Activated CD4-positive, alpha-beta T cell treated with anti-CD3 and anti-CD28 coated beads for 36 hours (primary cell): Measurements from ENCODE around the gene BRINP2. TPM values are rescaled to one million over a fixed set of nuclear protein-coding genes. Genes with fewer than 3 reads are reported as not detected.

Experiments used
- ATAC-seq: fragments of 200-7000 bp; cut with Tn5 transposase; one replicate; pipeline ENCODE4 v1.10.0; 2021; ENCODE audit warnings: mild to moderate bottlenecking, moderate library complexity
- CTCF ChIA-PET: fragments of 350-600 bp; sonication (Branson Sonifier 250); formaldehyde crosslinking; loops from one replicate; lab custom pipeline; 2021; ENCODE audit warnings: antibody characterized with exemption; lab: Charles Lee
- POLR2A ChIA-PET: fragments of 350-600 bp; sonication (Branson Sonifier 250); formaldehyde crosslinking; loops from one replicate; lab custom pipeline; 2021; ENCODE audit warnings: antibody characterized with exemption, inconsistent platforms; lab: Charles Lee
- DNase-seq: peaks from one replicate; pipeline ENCODE4 v3.0.0-alpha.2; 2020
- H3K27ac Mint-ChIP-seq: one replicate; pipeline ENCODE4 v1.8.0; 2021; ENCODE audit warnings: mixed read lengths
- H3K27me3 Mint-ChIP-seq: one replicate; pipeline ENCODE4 v1.8.0; 2021; ENCODE audit warnings: mixed read lengths
- H3K36me3 Mint-ChIP-seq: one replicate; pipeline ENCODE4 v1.8.0; 2021; ENCODE audit warnings: low read depth, mixed read lengths
- H3K4me1 Mint-ChIP-seq: one replicate; pipeline ENCODE4 v1.8.0; 2021; ENCODE audit warnings: mixed read lengths
- H3K4me3 Mint-ChIP-seq: one replicate; pipeline ENCODE4 v1.8.0; 2021; ENCODE audit warnings: mild to moderate bottlenecking, moderate library complexity, mixed read lengths
- H3K9me3 Mint-ChIP-seq: one replicate; pipeline ENCODE4 v1.8.0; 2021; ENCODE audit warnings: low read depth, mixed read lengths
- intact Hi-C, 2 experiments: fragments of 100-400 bp; cut with DNase I in 1 of 2; cut with micrococcal nuclease in 1 of 2; formaldehyde crosslinking; loops; one replicate each; pipeline versions ENCODE4 v1.14.2 to v1.15.1; 2022 to 2024; cut with DNase I, micrococcal nuclease
- total RNA-seq, 2 experiments: library from RNA; stranded (reverse); gene quantifications; one replicate each; pipeline ENCODE4 v1.2.3, GENCODE V29; 2021

The BRINP2 gene
- total RNA-seq, 2 experiments from 2014 or later: not detected

GRCh38 chr1:177230228-177231016 lies 59.7 kb downstream of the BRINP2 start:
- ATAC-seq (no peak), DNase-seq (no peak)
- Mint-ChIP-seq H3K4me3 (no peak overlapping the region), H3K36me3 (no peaks in the 10 kb centered on the region), H3K27me3 (no peaks in the 10 kb centered on the region), H3K4me1 (no peaks in the 10 kb centered on the region), H3K9me3 (no peaks in the 10 kb centered on the region), H3K27ac (no peak overlapping the region)
- POLR2A ChIA-PET: no interaction called here
- CTCF ChIA-PET: interaction anchor here (0.6 kb wide), 1 partner anchor 1368 kb away, joined by 3 read pairs; no protein-coding TSS in a partner anchor
- intact Hi-C loops: no loop called here

- Mint-ChIP-seq H3K9me3 (no peaks in the 10 kb centered on the region), H3K4me1 (no peaks in the 10 kb centered on the region), H3K27me3 (no peaks in the 10 kb centered on the region), H3K4me3 (no peak overlapping the region), H3K27ac (no peak overlapping the region), H3K36me3 (no peaks in the 10 kb centered on the region)
- CTCF ChIA-PET: no interaction called here
- no peak for DNase-seq
- intact Hi-C loops: no loop called here
- ATAC-seq: no peak
- POLR2A ChIA-PET: no interaction called here
Observed at GRCh38 chr1:177235350-177235749, 64.6 kb downstream of the BRINP2 start.

- no peaks in the 10 kb centered on the region for H3K27me3 Mint-ChIP-seq
- POLR2A ChIA-PET: no interaction called here
Observed at GRCh38 chr1:177236962-177237361, 66.2 kb downstream of the BRINP2 start.

GRCh38 chr1:177238967-177239366 lies 68.2 kb downstream of the BRINP2 start:
- ATAC-seq (no peak), DNase-seq (no peak)
- no peak overlapping the region for H3K4me3 Mint-ChIP-seq
- no peaks in the 10 kb centered on the region for H3K9me3 Mint-ChIP-seq
- no peaks in the 10 kb centered on the region for H3K4me1 Mint-ChIP-seq
- intact Hi-C loops: no loop called here
- ChIA-PET CTCF (no interaction called here), POLR2A (no interaction called here)
- H3K36me3 Mint-ChIP-seq: no peaks in the 10 kb centered on the region
- no peaks in the 10 kb centered on the region for H3K27me3 Mint-ChIP-seq
- H3K27ac Mint-ChIP-seq: no peak overlapping the region

More at GRCh38 chr1:177236962-177237361, 66.2 kb downstream of the BRINP2 start:
- Mint-ChIP-seq H3K36me3 (no peaks in the 10 kb centered on the region), H3K4me1 (no peaks in the 10 kb centered on the region), H3K9me3 (no peaks in the 10 kb centered on the region), H3K4me3 (no peak overlapping the region), H3K27ac (no peak overlapping the region)
- ATAC-seq (no peak), DNase-seq (no peak)
- intact Hi-C loops: no loop called here
- CTCF ChIA-PET: no interaction called here

- POLR2A ChIA-PET: no interaction called here
Observed at GRCh38 chr1:177239792-177240191, 69.0 kb downstream of the BRINP2 start.

GRCh38 chr1:177243773-177244172 lies 73.0 kb downstream of the BRINP2 start:
- Mint-ChIP-seq H3K4me3 (no peak overlapping the region), H3K27me3 (no peaks in the 10 kb centered on the region), H3K27ac (no peak overlapping the region), H3K4me1 (no peaks in the 10 kb centered on the region), H3K9me3 (no peaks in the 10 kb centered on the region), H3K36me3 (no peaks in the 10 kb centered on the region)
- no peak for DNase-seq
- intact Hi-C loops: no loop called here
- CTCF ChIA-PET: no interaction called here
- POLR2A ChIA-PET: no interaction called here
- ATAC-seq: no peak

More at GRCh38 chr1:177239792-177240191, 69.0 kb downstream of the BRINP2 start:
- Mint-ChIP-seq H3K9me3 (no peaks in the 10 kb centered on the region), H3K36me3 (no peaks in the 10 kb centered on the region), H3K4me3 (no peak overlapping the region), H3K27ac (no peak overlapping the region), H3K4me1 (no peaks in the 10 kb centered on the region), H3K27me3 (no peaks in the 10 kb centered on the region)
- intact Hi-C loops: no loop called here
- DNase-seq: no peak
- CTCF ChIA-PET: no interaction called here
- ATAC-seq: no peak

- ATAC-seq (no peak), DNase-seq (no peak)
- intact Hi-C loops: no loop called here
- Mint-ChIP-seq H3K36me3 (no peaks in the 10 kb centered on the region), H3K4me3 (no peak overlapping the region), H3K27me3 (no peaks in the 10 kb centered on the region), H3K27ac (no peak overlapping the region), H3K4me1 (no peaks in the 10 kb centered on the region), H3K9me3 (no peaks in the 10 kb centered on the region)
- ChIA-PET POLR2A (no interaction called here), CTCF (interaction anchor here (0.5 kb wide), 1 partner anchor 9 kb away, joined by 3 read pairs; no protein-coding TSS in a partner anchor)
Observed at GRCh38 chr1:177246710-177247580, 76.2 kb downstream of the BRINP2 start.

- no peaks in the 10 kb centered on the region for H3K36me3 Mint-ChIP-seq
- H3K4me3 Mint-ChIP-seq: no peak overlapping the region
- ChIA-PET POLR2A (no interaction called here), CTCF (no interaction called here)
- no peak overlapping the region for H3K27ac Mint-ChIP-seq
- H3K4me1 Mint-ChIP-seq: no peaks in the 10 kb centered on the region
- no peaks in the 10 kb centered on the region for H3K9me3 Mint-ChIP-seq
- no peak for DNase-seq
- H3K27me3 Mint-ChIP-seq: no peaks in the 10 kb centered on the region
- ATAC-seq: no peak
- intact Hi-C loops: no loop called here
Observed at GRCh38 chr1:177247623-177248176, 76.9 kb downstream of the BRINP2 start.

GRCh38 chr1:177248258-177248657 lies 77.5 kb downstream of the BRINP2 start:
- no peaks in the 10 kb centered on the region for H3K36me3 Mint-ChIP-seq
- H3K4me3 Mint-ChIP-seq: no peak overlapping the region
- H3K9me3 Mint-ChIP-seq: no peaks in the 10 kb centered on the region
- H3K27me3 Mint-ChIP-seq: peaks cover 2% of the 10 kb centered on the region
- intact Hi-C loops: no loop called here
- ChIA-PET CTCF (no interaction called here), POLR2A (no interaction called here)
- ATAC-seq (no peak), DNase-seq (no peak)
- H3K4me1 Mint-ChIP-seq: no peaks in the 10 kb centered on the region
- no peak overlapping the region for H3K27ac Mint-ChIP-seq

GRCh38 chr1:177249231-177249630 lies 78.5 kb downstream of the BRINP2 start:
- H3K36me3 Mint-ChIP-seq: no peaks in the 10 kb centered on the region
- ChIA-PET POLR2A (no interaction called here), CTCF (no interaction called here)
- peaks cover 2% of the 10 kb centered on the region for H3K27me3 Mint-ChIP-seq
- H3K4me1 Mint-ChIP-seq: no peaks in the 10 kb centered on the region
- no peak overlapping the region for H3K4me3 Mint-ChIP-seq
- intact Hi-C loops: no loop called here
- H3K9me3 Mint-ChIP-seq: no peaks in the 10 kb centered on the region
- ATAC-seq: no peak
- DNase-seq: no peak
- no peak overlapping the region for H3K27ac Mint-ChIP-seq

GRCh38 chr1:177252877-177253276 lies 82.1 kb downstream of the BRINP2 start:
- ChIA-PET CTCF (no interaction called here), POLR2A (no interaction called here)
- intact Hi-C loops: no loop called here
- DNase-seq (no peak), ATAC-seq (no peak)
- Mint-ChIP-seq H3K4me3 (no peak overlapping the region), H3K4me1 (no peaks in the 10 kb centered on the region), H3K27ac (no peak overlapping the region), H3K9me3 (no peaks in the 10 kb centered on the region), H3K27me3 (peaks cover 3% of the 10 kb centered on the region), H3K36me3 (no peaks in the 10 kb centered on the region)
